HepG2 (cell line): Measurements from ENCODE around the gene CMTM8.

Experiments
- DPF2 ChIP-seq: sonication (generic); formaldehyde crosslinking; IDR thresholded peaks from 2 replicates; pipeline ENCODE4 v1.4.0; 2020; ENCODE audit warnings: mild to moderate bottlenecking, low read depth, missing genetic modification reagents, borderline replicate concordance
- IRF1 ChIP-seq: sonication (generic); formaldehyde crosslinking; IDR thresholded peaks from 2 replicates; pipeline ENCODE4 v1.4.0; 2020; ENCODE audit warnings: low read depth, mild to moderate bottlenecking, missing genetic modification reagents
- THAP8 ChIP-seq: sonication (generic); formaldehyde crosslinking; IDR thresholded peaks from 2 replicates; pipeline ENCODE4 v1.5.1; 2020; ENCODE audit warnings: missing genetic modification reagents, mild to moderate bottlenecking, borderline replicate concordance
- ZFP91 ChIP-seq: sonication (generic); formaldehyde crosslinking; IDR thresholded peaks from 2 replicates; pipeline ENCODE4 v1.9.0; 2022; ENCODE audit warnings: missing genetic modification reagents, mild to moderate bottlenecking, borderline replicate concordance
- ZNF512 ChIP-seq: sonication (generic); formaldehyde crosslinking; IDR thresholded peaks from 2 replicates; pipeline ENCODE4 v1.4.0; 2020; ENCODE audit warnings: mild to moderate bottlenecking, missing genetic modification reagents
- ZNF597 ChIP-seq: sonication (generic); formaldehyde crosslinking; IDR thresholded peaks from 2 replicates; pipeline ENCODE4 v1.5.0; 2020; ENCODE audit warnings: missing genetic modification reagents

GRCh38 chr3:32340039-32340438 is 101.6 kb downstream of the CMTM8 start:
- TF ChIP-seq THAP8, result no peak
- TF ChIP-seq ZNF512 (CRISPR knock-in tag), result no peak
- TF ChIP-seq ZFP91 (CRISPR knock-in tag), result no peak
- TF ChIP-seq DPF2 (CRISPR knock-in tag), result no peak
- no peak for TF ChIP-seq ZNF597 (CRISPR knock-in tag)
- TF ChIP-seq IRF1 (CRISPR knock-in tag), result no peak
